ENCODE data around the gene GLRX2. TPM values are rescaled to one million over a fixed set of nuclear protein-coding genes. Genes with fewer than 3 reads are reported as not detected.
A peak's percentile ranks its signal among the peaks of the same experiment; 100 is the strongest.

The GLRX2 gene
- total RNA-seq (5.0 and 7.7 TPM in 2 replicates), polyA plus RNA-seq (21.9 and 24.9 TPM in 2 replicates)

- Histone ChIP-seq H3K9me3 (ENCODE audit: low read depth) (no peaks in the 10 kb centered on the region), H3K27me3 (no peaks in the 10 kb centered on the region), H3K4me3 (peak within 1 kb of the TSS; percentile 70), H3K27ac (peak within 1 kb of the TSS; percentile 75), H3K36me3 (no peaks in the 10 kb centered on the region), H3K4me1 (ENCODE audit: low read depth) (peaks cover 4% of the 10 kb centered on the region)
- peak; percentile 91 for DNase-seq (ENCODE audit: low read depth in 1 of 2, low spot score in 1 of 2)
- no peak for TF ChIP-seq CTCF (IDR thresholded peaks at IDR 0.05; ENCODE audit: low read depth, low read length)
Measured at GRCh38 chr1:193104907-193105820, at the start of gene GLRX2. TSS of gene GLRX2 (minus strand) at chr1:193105414. CDS start at chr1:193105382, 32 bp downstream.

GRCh38 chr1:193144999-193145398, 39.8 kb upstream of the GLRX2 start:
- H3K27ac ChIP-seq, result no peak overlapping the region
- H3K36me3 ChIP-seq, result peaks cover 57% of the 10 kb centered on the region
- H3K4me3 ChIP-seq, result no peak overlapping the region
- no peak for DNase-seq (ENCODE audit: low read depth in 1 of 2, low spot score in 1 of 2)
- no peak for TF ChIP-seq CTCF (IDR thresholded peaks at IDR 0.05; ENCODE audit: low read depth, low read length)
- H3K9me3 ChIP-seq (ENCODE audit: low read depth), result no peaks in the 10 kb centered on the region
- H3K4me1 ChIP-seq (ENCODE audit: low read depth), result no peaks in the 10 kb centered on the region
- H3K27me3 ChIP-seq, result no peaks in the 10 kb centered on the region

GRCh38 chr1:193144361-193144938, 39.2 kb upstream of the GLRX2 start:
- TF ChIP-seq CTCF (IDR thresholded peaks at IDR 0.05; ENCODE audit: low read depth, low read length), result no peak
- H3K27me3 ChIP-seq, result no peaks in the 10 kb centered on the region
- no peak overlapping the region for H3K27ac ChIP-seq
- no peak overlapping the region for H3K4me3 ChIP-seq
- H3K36me3 ChIP-seq, result peaks cover 55% of the 10 kb centered on the region
- H3K4me1 ChIP-seq (ENCODE audit: low read depth), result no peaks in the 10 kb centered on the region
- no peak for DNase-seq (ENCODE audit: low read depth in 1 of 2, low spot score in 1 of 2)
- H3K9me3 ChIP-seq (ENCODE audit: low read depth), result no peaks in the 10 kb centered on the region

- H3K36me3 ChIP-seq, result peaks cover 47% of the 10 kb centered on the region
- TF ChIP-seq CTCF (IDR thresholded peaks at IDR 0.05; ENCODE audit: low read depth, low read length), result peak; percentile 36
- no peaks in the 10 kb centered on the region for H3K27me3 ChIP-seq
- no peak overlapping the region for H3K4me3 ChIP-seq
- DNase-seq (ENCODE audit: low read depth in 1 of 2, low spot score in 1 of 2), result peak; percentile 26 to 44
- no peak overlapping the region for H3K27ac ChIP-seq
- no peaks in the 10 kb centered on the region for H3K4me1 ChIP-seq (ENCODE audit: low read depth)
- no peaks in the 10 kb centered on the region for H3K9me3 ChIP-seq (ENCODE audit: low read depth)
Measured at GRCh38 chr1:193143285-193143684, 38.1 kb upstream of the GLRX2 start.

GRCh38 chr1:193142409-193142808, 37.2 kb upstream of the GLRX2 start:
- Histone ChIP-seq H3K36me3 (peaks cover 46% of the 10 kb centered on the region), H3K27ac (no peak overlapping the region), H3K27me3 (no peaks in the 10 kb centered on the region), H3K4me1 (ENCODE audit: low read depth) (no peaks in the 10 kb centered on the region), H3K4me3 (no peak overlapping the region), H3K9me3 (ENCODE audit: low read depth) (no peaks in the 10 kb centered on the region)
- DNase-seq (ENCODE audit: low read depth in 1 of 2, low spot score in 1 of 2), result no peak
- no peak for TF ChIP-seq CTCF (IDR thresholded peaks at IDR 0.05; ENCODE audit: low read depth, low read length)
